Esophagus squamous epithelium (tissue), 5 donors: Measurements from ENCODE around the gene NHLRC2. TPM values are rescaled to one million over a fixed set of nuclear protein-coding genes. Genes with fewer than 3 reads are reported as not detected.
A peak's percentile ranks its signal among the peaks of the same experiment; 100 is the strongest.

Experiments used
- DNase-seq: peaks from one replicate; lab custom pipeline; 2025; lab: John Stamatoyannopoulos, UW
- H3K27ac ChIP-seq, 4 donors: fragments of 200-600 bp; sonication (generic); one replicate each; pipeline ENCODE4 v1.5.1; 2016 to 2019; ENCODE audit warnings: mild to moderate bottlenecking in 1 of 4
- H3K27me3 ChIP-seq, 4 donors: fragments of 200-600 bp; sonication (generic); 1 replicate in 3 of 4; 2 replicates in 1 of 4; pipeline versions ENCODE4 v1.5.1 to v1.6.0; 2017 to 2021; ENCODE audit warnings: antibody characterized with exemption in 1 of 4
- H3K36me3 ChIP-seq, 3 donors: fragments of 200-600 bp; sonication (generic); one replicate each; pipeline ENCODE4 v1.5.1; 2016 to 2019
- H3K4me1 ChIP-seq, 3 donors: fragments of 200-600 bp; sonication (generic); one replicate each; pipeline ENCODE4 v1.5.1; 2017 to 2019
- H3K4me3 ChIP-seq, 4 donors: fragments of 200-600 bp; sonication (generic); 1 replicate in 3 of 4; 2 replicates in 1 of 4; pipeline ENCODE4 v1.5.1; 2016 to 2019; ENCODE audit warnings: mild to moderate bottlenecking in 2 of 4, moderate library complexity in 1 of 4
- H3K9me3 ChIP-seq, 3 donors: fragments of 200-600 bp; sonication (generic); one replicate each; pipeline ENCODE4 v1.5.1; 2016 to 2019
- CTCF ChIP-seq, 6 experiments: fragments of 450-650 bp in 4 of 6; fragments of 200-600 bp in 2 of 6; sonication (generic) in 2 of 6; IDR thresholded peaks; one replicate each; pipeline ENCODE4 v1.5.1; 2016 to 2019; ENCODE audit warnings: antibody characterized with exemption in 6 of 6, mild to moderate bottlenecking in 4 of 6, moderate library complexity in 4 of 6
- POLR2A ChIP-seq, 4 donors: fragments of 450-650 bp; IDR thresholded peaks; one replicate each; pipeline ENCODE4 v1.6.1; 2017; ENCODE audit warnings: antibody characterized with exemption in 4 of 4, mild to moderate bottlenecking in 4 of 4, moderate library complexity in 3 of 4
- WGBS, 2 donors: methylation state at CpG; one replicate each; pipeline ENCODE4 v1.1.5; 2018; 5-methylcytosine and 5-hydroxymethylcytosine counted together
- intact Hi-C: fragments of 100-400 bp; cut with DNase I; formaldehyde crosslinking; loops from one replicate; pipeline ENCODE4 v1.15.0; 2022
- total RNA-seq, 4 donors: library from RNA; depleted of rRNA; stranded (reverse); fragments of >200 nt; gene quantifications; one replicate each; pipeline ENCODE4 v1.1.0, GENCODE V29; 2016
- donor health status: DM: yes; HTN: yes; CAD: no.

Gene NHLRC2
- total RNA-seq, 4 donors from 2014 or later: 14.1 to 42.0 (median 31.2) TPM

- Histone ChIP-seq H3K27me3 (no peaks in the 10 kb centered on the region), H3K4me1 (peaks cover 9 to 76% (median 15%) of the 10 kb centered on the region in 3 donors), H3K36me3 (peaks cover 0 to 2% (median 0%) of the 10 kb centered on the region in 3 donors), H3K4me3 (peak overlapping the region; percentile 87 to 96 (median 94)), H3K9me3 (no peaks in the 10 kb centered on the region), H3K27ac (peak overlapping the region; percentile 91 to 94 (median 93))
- WGBS, 2 donors: 15 to 33% methylated on average over 9 to 10 of the region's 10 CpGs
- DNase-seq: peak; percentile 1
- intact Hi-C loops: no loop called here
- TF ChIP-seq CTCF (IDR thresholded peaks at IDR 0.05) (no peak), POLR2A (IDR thresholded peaks at IDR 0.05) (no peak)
Observed at GRCh38 chr10:113853578-113854012, 866 bp upstream of the NHLRC2 start.

- peak overlapping the region; percentile 87 to 96 (median 94) for H3K4me3 ChIP-seq
- H3K27ac ChIP-seq: peak overlapping the region; percentile 91 to 94 (median 93)
- DNase-seq: no peak
- TF ChIP-seq POLR2A (IDR thresholded peaks at IDR 0.05) (peak in 1 of 4 donors; percentile 29), CTCF (IDR thresholded peaks at IDR 0.05) (peak in 1 of 6 experiments; percentile 10)
- no peaks in the 10 kb centered on the region for H3K9me3 ChIP-seq
- WGBS, 2 donors: 1 to 2% methylated on average over 17 to 18 of the region's 62 CpGs
- peaks cover 9 to 73% (median 15%) of the 10 kb centered on the region in 3 donors for H3K4me1 ChIP-seq
- no peaks in the 10 kb centered on the region for H3K27me3 ChIP-seq
- intact Hi-C loops: no loop called here
- H3K36me3 ChIP-seq: peaks cover 0 to 14% (median 0%) of the 10 kb centered on the region in 3 donors
Observed at GRCh38 chr10:113854761-113855588, 514 bp downstream of the NHLRC2 start.

- H3K9me3 ChIP-seq: no peaks in the 10 kb centered on the region
- intact Hi-C loops: no loop called here
- peak overlapping the region in 3 of 4 donors; percentile 87 to 96 (median 93) for H3K4me3 ChIP-seq
- WGBS, 2 donors: 39 to 55% methylated on average over 1 of the region's 1 CpG
- no peak overlapping the region for H3K27ac ChIP-seq
- no peak for DNase-seq
- no peaks in the 10 kb centered on the region for H3K27me3 ChIP-seq
- peaks cover 9 to 58% (median 13%) of the 10 kb centered on the region in 3 donors for H3K4me1 ChIP-seq
- TF ChIP-seq CTCF (IDR thresholded peaks at IDR 0.05): no peak
- no peak for TF ChIP-seq POLR2A (IDR thresholded peaks at IDR 0.05)
- peaks cover 0 to 30% (median 5%) of the 10 kb centered on the region in 3 donors for H3K36me3 ChIP-seq
Observed at GRCh38 chr10:113856563-113856962, 2.1 kb downstream of the NHLRC2 start.

GRCh38 chr10:113857210-113857609 lies 2.7 kb downstream of the NHLRC2 start:
- Histone ChIP-seq H3K27me3 (no peaks in the 10 kb centered on the region), H3K4me3 (no peak overlapping the region), H3K9me3 (no peaks in the 10 kb centered on the region), H3K27ac (no peak overlapping the region), H3K36me3 (peaks cover 0 to 36% (median 5%) of the 10 kb centered on the region in 3 donors), H3K4me1 (peaks cover 6 to 51% (median 11%) of the 10 kb centered on the region in 3 donors)
- no peak for DNase-seq
- intact Hi-C loops: no loop called here
- TF ChIP-seq CTCF (IDR thresholded peaks at IDR 0.05) (no peak), POLR2A (IDR thresholded peaks at IDR 0.05) (no peak)

GRCh38 chr10:113858541-113858940 lies 4.1 kb downstream of the NHLRC2 start:
- Histone ChIP-seq H3K9me3 (no peaks in the 10 kb centered on the region), H3K4me1 (peaks cover 6 to 38% (median 11%) of the 10 kb centered on the region in 3 donors), H3K27ac (no peak overlapping the region), H3K4me3 (no peak overlapping the region), H3K36me3 (peaks cover 0 to 47% (median 5%) of the 10 kb centered on the region in 3 donors), H3K27me3 (no peaks in the 10 kb centered on the region)
- DNase-seq: no peak
- TF ChIP-seq CTCF (IDR thresholded peaks at IDR 0.05) (no peak), POLR2A (IDR thresholded peaks at IDR 0.05) (no peak)
- WGBS, 2 donors: 70 to 80% methylated on average over 2 of the region's 2 CpGs
- intact Hi-C loops: no loop called here
